Esophagus squamous epithelium (tissue), 4 donors: ENCODE results near the gene CDKAL1.

ENCODE experiments used
- POLR2A ChIP-seq, 4 donors: fragments of 450-650 bp; IDR thresholded peaks; one replicate each; pipeline ENCODE4 v1.6.1; 2017; ENCODE audit warnings: antibody characterized with exemption in 4 of 4, mild to moderate bottlenecking in 4 of 4, moderate library complexity in 3 of 4
- TF ChIP-seq, protein P1 (sequence below), 6 experiments: fragments of 450-650 bp in 4 of 6; fragments of 200-600 bp in 2 of 6; sonication (generic) in 2 of 6; IDR thresholded peaks; one replicate each; pipeline ENCODE4 v1.5.1; 2016 to 2019; ENCODE audit warnings: antibody characterized with exemption in 6 of 6, mild to moderate bottlenecking in 4 of 6, moderate library complexity in 4 of 6

DNA sequence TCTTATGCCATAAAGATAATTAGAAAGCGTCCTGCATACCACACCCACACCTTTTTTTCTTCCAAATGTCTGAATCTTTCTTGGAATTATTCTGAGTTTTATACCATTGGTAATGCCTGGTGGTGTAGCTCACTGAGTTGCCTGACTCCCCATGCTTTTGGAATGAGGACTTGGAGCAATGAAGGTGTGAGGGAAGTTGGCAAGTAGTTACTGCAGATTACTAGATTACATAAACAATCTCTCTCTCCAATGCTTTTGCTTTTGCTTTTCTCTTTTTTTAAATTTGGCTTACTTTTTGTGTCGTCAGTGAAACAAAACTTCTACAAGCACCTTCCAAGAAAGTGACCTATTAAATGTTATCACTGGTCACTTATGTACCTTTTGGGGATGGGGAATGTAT is 653.2 kb downstream of the CDKAL1 start:
- no peak for TF ChIP-seq POLR2A (IDR thresholded peaks at IDR 0.05)
- TF ChIP-seq, protein P1, sequence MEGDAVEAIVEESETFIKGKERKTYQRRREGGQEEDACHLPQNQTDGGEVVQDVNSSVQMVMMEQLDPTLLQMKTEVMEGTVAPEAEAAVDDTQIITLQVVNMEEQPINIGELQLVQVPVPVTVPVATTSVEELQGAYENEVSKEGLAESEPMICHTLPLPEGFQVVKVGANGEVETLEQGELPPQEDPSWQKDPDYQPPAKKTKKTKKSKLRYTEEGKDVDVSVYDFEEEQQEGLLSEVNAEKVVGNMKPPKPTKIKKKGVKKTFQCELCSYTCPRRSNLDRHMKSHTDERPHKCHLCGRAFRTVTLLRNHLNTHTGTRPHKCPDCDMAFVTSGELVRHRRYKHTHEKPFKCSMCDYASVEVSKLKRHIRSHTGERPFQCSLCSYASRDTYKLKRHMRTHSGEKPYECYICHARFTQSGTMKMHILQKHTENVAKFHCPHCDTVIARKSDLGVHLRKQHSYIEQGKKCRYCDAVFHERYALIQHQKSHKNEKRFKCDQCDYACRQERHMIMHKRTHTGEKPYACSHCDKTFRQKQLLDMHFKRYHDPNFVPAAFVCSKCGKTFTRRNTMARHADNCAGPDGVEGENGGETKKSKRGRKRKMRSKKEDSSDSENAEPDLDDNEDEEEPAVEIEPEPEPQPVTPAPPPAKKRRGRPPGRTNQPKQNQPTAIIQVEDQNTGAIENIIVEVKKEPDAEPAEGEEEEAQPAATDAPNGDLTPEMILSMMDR (IDR thresholded peaks at IDR 0.05): no peak
